Trophoblast cell (in vitro differentiated cells and primary cell): Measurements from ENCODE around the gene PRTFDC1.

Source experiments
- DNase-seq, 2 donors: peaks; one replicate each; pipeline ENCODE4 v3.0.0-alpha.2; 2016
- H2AFZ ChIP-seq: 2 replicates; pipeline ENCODE4 v1.6.1; 2013; ENCODE audit warnings: low read length, moderate library complexity, mild to moderate bottlenecking; ENCODE audit not compliant: insufficient read depth, poor library complexity
- H2AK5ac ChIP-seq: 2 replicates; pipeline ENCODE4 v1.6.1; 2013; ENCODE audit warnings: mild to moderate bottlenecking, low read length
- H2BK120ac ChIP-seq: 2 replicates; pipeline ENCODE4 v1.6.1; 2013; ENCODE audit warnings: low read length, mild to moderate bottlenecking, moderate library complexity; ENCODE audit not compliant: insufficient read depth, poor library complexity
- H2BK12ac ChIP-seq: 2 replicates; pipeline ENCODE4 v1.6.1; 2013; ENCODE audit warnings: mild to moderate bottlenecking, low read length, moderate library complexity
- H2BK5ac ChIP-seq: 2 replicates; pipeline ENCODE4 v1.6.1; 2013; ENCODE audit warnings: low read length, low read depth, moderate library complexity, mild to moderate bottlenecking; ENCODE audit not compliant: poor library complexity
- H3K14ac ChIP-seq: 2 replicates; pipeline ENCODE4 v1.6.1; 2013; ENCODE audit warnings: mild to moderate bottlenecking, low read length
- H3K18ac ChIP-seq: 2 replicates; pipeline ENCODE4 v1.6.1; 2013; ENCODE audit warnings: mild to moderate bottlenecking, low read length
- H3K23ac ChIP-seq: 2 replicates; pipeline ENCODE4 v1.6.1; 2013; ENCODE audit warnings: low read length
- H3K27ac ChIP-seq: 2 replicates; pipeline ENCODE4 v1.5.1; 2013; ENCODE audit warnings: low read depth, mild to moderate bottlenecking, inconsistent platforms, low read length, moderate library complexity
- H3K27me3 ChIP-seq: 2 replicates; pipeline ENCODE4 v1.6.1; 2013; ENCODE audit warnings: inconsistent platforms, mild to moderate bottlenecking, low read length, moderate library complexity; ENCODE audit not compliant: insufficient read depth
- H3K36me3 ChIP-seq, 2 experiments: 1 replicate in 1 of 2; 2 replicates in 1 of 2; pipeline ENCODE4 v1.6.1; 2013; ENCODE audit warnings: low read length in 2 of 2, mild to moderate bottlenecking in 2 of 2, moderate library complexity in 1 of 2; ENCODE audit not compliant: insufficient read depth in 2 of 2, control insufficient read depth in 1 of 2
- H3K4ac ChIP-seq: 2 replicates; pipeline ENCODE4 v1.6.1; 2013; ENCODE audit warnings: low read depth, mild to moderate bottlenecking, low read length, moderate library complexity
- H3K4me1 ChIP-seq, 2 experiments: 1 replicate in 1 of 2; 2 replicates in 1 of 2; pipeline ENCODE4 v1.6.1; 2013; ENCODE audit warnings: low read length in 2 of 2, mild to moderate bottlenecking in 2 of 2, moderate library complexity in 1 of 2; ENCODE audit not compliant: insufficient read depth in 2 of 2, control insufficient read depth in 1 of 2
- H3K4me2 ChIP-seq: 2 replicates; pipeline ENCODE4 v1.6.1; 2013; ENCODE audit warnings: inconsistent platforms, mild to moderate bottlenecking, low read length, moderate library complexity
- H3K4me3 ChIP-seq: 2 replicates; pipeline ENCODE4 v1.5.1; 2013; ENCODE audit warnings: mild to moderate bottlenecking, low read depth, low read length, inconsistent platforms
- H3K79me1 ChIP-seq: one replicate; pipeline ENCODE4 v1.6.1; 2013; ENCODE audit warnings: low read length
- H3K79me2 ChIP-seq: 2 replicates; pipeline ENCODE4 v1.6.1; 2013; ENCODE audit warnings: low read length, mild to moderate bottlenecking; ENCODE audit not compliant: control insufficient read depth, insufficient read depth, poor library complexity
- H3K9ac ChIP-seq: 2 replicates; pipeline ENCODE4 v1.6.1; 2013; ENCODE audit warnings: mild to moderate bottlenecking, low read length
- H3K9me3 ChIP-seq: 2 replicates; pipeline ENCODE4 v1.6.1; 2013; ENCODE audit warnings: low read depth, mild to moderate bottlenecking, control low read depth, inconsistent platforms, low read length; ENCODE audit not compliant: insufficient read depth
- H4K12ac ChIP-seq: 2 replicates; pipeline ENCODE4 v1.6.1; 2013; ENCODE audit warnings: low read depth, mild to moderate bottlenecking, low read length, moderate library complexity
- H4K8ac ChIP-seq: 2 replicates; pipeline ENCODE4 v1.6.1; 2013; ENCODE audit warnings: low read depth, mild to moderate bottlenecking, low read length, moderate library complexity
- H4K91ac ChIP-seq: one replicate; pipeline ENCODE4 v1.6.1; 2013; ENCODE audit warnings: low read depth, mild to moderate bottlenecking, low read length, moderate library complexity
- WGBS: extraction: QIAGEN DNeasy Blood & Tissue Kit; methylation state at CpG from one replicate; pipeline ENCODE4 v1.1.7; 2013; ENCODE audit warnings: missing lambda C conversion rate; ENCODE audit not compliant: insufficient read length, insufficient coverage; ENCODE audit errors: extremely low coverage; 5-methylcytosine and 5-hydroxymethylcytosine counted together

Gene PRTFDC1

GRCh38 chr10:24866604-24867583 lies 85.5 kb downstream of the PRTFDC1 start:
- no peak overlapping the region for H3K4me2 ChIP-seq
- H3K27ac ChIP-seq, result no peak overlapping the region
- H3K36me3 ChIP-seq, result no peaks in the 10 kb centered on the region
- H3K9ac ChIP-seq, result no peak overlapping the region
- H3K18ac ChIP-seq, result no peak overlapping the region
- H3K4me3 ChIP-seq, result no peak overlapping the region
- H3K27me3 ChIP-seq, result no peaks in the 10 kb centered on the region
- no peak overlapping the region for H3K14ac ChIP-seq
- no peak overlapping the region for H4K91ac ChIP-seq
- WGBS, result 100% methylated on average over 1 of the region's 7 CpGs
- peaks cover 2% of the 10 kb centered on the region for H3K79me1 ChIP-seq
- peaks cover 0 to 2% of the 10 kb centered on the region in 2 experiments for H3K4me1 ChIP-seq
- no peak overlapping the region for H2AFZ ChIP-seq
- peak in 1 of 2 donors; percentile 64 for DNase-seq
- no peak overlapping the region for H2BK5ac ChIP-seq
- H2BK12ac ChIP-seq, result no peak overlapping the region
- H2BK120ac ChIP-seq, result no peak overlapping the region
- no peak overlapping the region for H3K23ac ChIP-seq
- no peak overlapping the region for H3K4ac ChIP-seq
- no peaks in the 10 kb centered on the region for H3K9me3 ChIP-seq
- H4K12ac ChIP-seq, result no peak overlapping the region
- H2AK5ac ChIP-seq, result no peak overlapping the region
- H4K8ac ChIP-seq, result no peak overlapping the region
- H3K79me2 ChIP-seq, result no peaks in the 10 kb centered on the region

DNA sequence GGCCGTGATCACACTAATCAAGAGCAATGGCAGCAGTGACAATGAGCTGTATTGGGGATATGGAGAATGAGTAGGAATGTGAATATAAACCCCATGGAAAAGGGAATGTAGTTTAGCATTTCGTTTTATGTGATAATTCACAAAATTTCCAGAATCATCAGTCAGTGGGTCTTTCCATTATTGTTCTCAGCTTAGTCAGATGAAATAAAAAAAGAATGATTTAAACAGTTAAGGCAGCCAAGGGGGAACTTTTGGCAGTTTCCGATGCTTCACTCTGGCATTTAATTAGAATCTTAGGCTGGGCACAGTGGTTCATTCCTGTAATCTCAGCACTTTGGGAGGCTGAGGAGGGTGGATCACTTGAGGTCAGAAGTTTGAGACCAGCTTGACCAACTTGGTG lies 86.6 kb downstream of the PRTFDC1 start:
- no peak for DNase-seq

DNA sequence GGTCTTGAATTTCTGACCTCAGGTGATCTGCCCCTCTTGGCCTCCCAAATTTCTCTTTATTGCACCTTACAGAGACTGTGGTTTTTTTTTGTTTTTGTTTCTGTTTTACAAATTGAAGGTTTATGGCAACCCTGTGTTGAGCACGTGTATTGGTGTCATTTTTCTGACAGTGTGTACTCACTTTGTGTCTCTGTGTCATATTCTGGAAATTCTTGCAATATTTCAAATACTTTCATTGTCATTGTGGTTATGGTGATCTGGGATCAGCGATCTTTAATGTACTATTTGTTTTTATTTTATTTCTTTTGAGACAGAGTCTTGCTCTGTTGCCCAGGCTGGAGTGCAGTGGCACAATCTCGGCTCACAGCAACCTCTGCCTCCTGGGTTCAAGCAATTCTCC lies 89.8 kb downstream of the PRTFDC1 start:
- H3K36me3 ChIP-seq, result no peaks in the 10 kb centered on the region
- H3K79me1 ChIP-seq, result no peaks in the 10 kb centered on the region
- H3K4me1 ChIP-seq, result peaks cover 3 to 5% of the 10 kb centered on the region in 2 experiments
- no peak overlapping the region for H2AK5ac ChIP-seq
- no peak overlapping the region for H2BK12ac ChIP-seq
- no CpG with 5 or more reads among the region's 3 CpGs for WGBS
- DNase-seq, result no peak
- no peak overlapping the region for H3K9ac ChIP-seq
- H4K91ac ChIP-seq, result no peak overlapping the region
- no peak overlapping the region for H3K27ac ChIP-seq
- H3K23ac ChIP-seq, result no peak overlapping the region
- no peak overlapping the region for H4K12ac ChIP-seq
- H3K4me3 ChIP-seq, result no peak overlapping the region
- no peak overlapping the region for H2BK120ac ChIP-seq
- H2BK5ac ChIP-seq, result no peak overlapping the region
- no peaks in the 10 kb centered on the region for H3K9me3 ChIP-seq
- H3K4me2 ChIP-seq, result no peak overlapping the region
- no peak overlapping the region for H4K8ac ChIP-seq
- H3K14ac ChIP-seq, result no peak overlapping the region
- no peak overlapping the region for H2AFZ ChIP-seq
- H3K79me2 ChIP-seq, result no peaks in the 10 kb centered on the region
- H3K18ac ChIP-seq, result no peak overlapping the region
- no peaks in the 10 kb centered on the region for H3K27me3 ChIP-seq
- H3K4ac ChIP-seq, result no peak overlapping the region

More for the DNA sequence above, 86.6 kb downstream of the PRTFDC1 start:
- Histone ChIP-seq H3K4me3 (no peak overlapping the region), H3K4ac (no peak overlapping the region), H3K9ac (no peak overlapping the region), H2BK12ac (no peak overlapping the region), H3K23ac (no peak overlapping the region), H2AFZ (no peak overlapping the region), H2AK5ac (no peak overlapping the region), H3K4me2 (no peak overlapping the region), H3K14ac (no peak overlapping the region), H3K27me3 (no peaks in the 10 kb centered on the region), H2BK120ac (no peak overlapping the region), H2BK5ac (no peak overlapping the region), H3K36me3 (no peaks in the 10 kb centered on the region), H3K9me3 (no peaks in the 10 kb centered on the region), H3K27ac (no peak overlapping the region), H3K79me1 (no peaks in the 10 kb centered on the region), H3K4me1 (no peaks in the 10 kb centered on the region), H4K12ac (no peak overlapping the region), H4K91ac (no peak overlapping the region), H4K8ac (no peak overlapping the region), H3K79me2 (no peaks in the 10 kb centered on the region), H3K18ac (no peak overlapping the region)
- WGBS, result no CpG with 5 or more reads among the region's 3 CpGs

- Histone ChIP-seq H3K4me1 (peaks cover 3 to 5% of the 10 kb centered on the region in 2 experiments), H2AK5ac (no peak overlapping the region), H2BK12ac (no peak overlapping the region), H4K91ac (no peak overlapping the region), H3K23ac (no peak overlapping the region), H3K4me3 (no peak overlapping the region), H3K36me3 (no peaks in the 10 kb centered on the region), H4K12ac (no peak overlapping the region), H3K9ac (no peak overlapping the region), H3K79me1 (no peaks in the 10 kb centered on the region), H3K9me3 (no peaks in the 10 kb centered on the region), H2AFZ (no peak overlapping the region), H3K4me2 (no peak overlapping the region), H3K4ac (no peak overlapping the region), H3K14ac (no peak overlapping the region), H2BK5ac (no peak overlapping the region), H4K8ac (no peak overlapping the region), H3K27ac (no peak overlapping the region), H3K79me2 (no peaks in the 10 kb centered on the region), H3K18ac (no peak overlapping the region), H2BK120ac (no peak overlapping the region), H3K27me3 (no peaks in the 10 kb centered on the region)
- DNase-seq, result peak; percentile 43 to 69
- WGBS, result no CpG with 5 or more reads among the region's 10 CpGs
These were observed 93.8 kb downstream of the PRTFDC1 start for GRCh38 chr10:24858288-24859270.
